Measurements from ENCODE around the gene AHRR. TPM values are rescaled to one million over a fixed set of nuclear protein-coding genes. Genes with fewer than 3 reads are reported as not detected.

AHRR gene
- total and polyA plus RNA-seq, 2 experiments from 2014 or later, result 0.27 to 1.8 TPM

DNA sequence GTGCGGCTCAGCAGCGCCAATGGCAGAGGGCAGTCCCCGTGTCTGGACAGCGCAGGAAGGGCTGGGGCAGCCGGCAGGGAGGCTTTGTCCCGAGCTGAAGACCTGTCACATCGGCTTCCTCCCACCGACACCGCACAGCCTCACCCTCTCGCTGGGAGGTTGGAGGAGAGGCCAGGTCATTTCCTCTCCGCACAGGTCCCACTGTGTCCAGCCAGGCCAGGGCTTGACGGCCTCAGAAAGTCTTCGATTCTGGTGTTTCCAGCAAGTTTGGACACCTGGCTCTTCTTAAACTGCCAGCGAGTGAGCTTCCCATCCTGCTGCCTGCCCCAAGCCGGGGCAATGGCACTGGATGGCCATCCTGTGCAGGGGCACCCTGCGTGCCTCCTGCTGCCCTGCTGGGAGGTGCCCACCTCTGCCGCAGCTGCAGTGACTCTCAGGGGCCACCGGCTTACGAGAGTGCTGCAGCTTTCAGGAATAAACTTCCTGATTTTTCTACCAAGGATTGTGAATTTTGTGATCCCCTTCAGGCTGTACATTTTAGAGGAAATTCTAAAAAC, 33.9 kb downstream of the AHRR start:
- Mint-ChIP-seq H3K36me3 (ENCODE audit: low read depth) (no peaks in the 10 kb centered on the region; the same call in 2 of the 3 replicates), H3K27me3 (ENCODE audit: insufficient read depth, low read depth, poor library complexity) (peaks cover 7% of the 10 kb centered on the region), H3K4me3 (no peak overlapping the region), H3K4me1 (peaks cover under 1% of the 10 kb centered on the region), H3K9me3 (no peaks in the 10 kb centered on the region), H3K27ac (no peak overlapping the region)
- Histone ChIP-seq H3K4me2 (no peak overlapping the region), H3K79me2 (replicated peaks; ENCODE audit: insufficient read depth) (no peaks in the 10 kb centered on the region), H3K27me3 (ENCODE audit: insufficient read depth) (no peaks in the 10 kb centered on the region), H3K4me3 (no peak overlapping the region), H4K20me1 (replicated peaks; ENCODE audit: insufficient read depth) (no peaks in the 10 kb centered on the region), H3F3A (replicated peaks; ENCODE audit: low read depth) (no peaks in the 10 kb centered on the region), H3K36me3 (ENCODE audit: insufficient read depth) (no peaks in the 10 kb centered on the region), H3K9me2 (ENCODE audit: insufficient read depth) (no peaks in the 10 kb centered on the region), H2AFZ (no peak overlapping the region), H3K27ac (ENCODE audit: low read depth) (no peak overlapping the region), H3K4me1 (ENCODE audit: insufficient read depth) (no peaks in the 10 kb centered on the region)
- TF ChIP-seq, protein P1, sequence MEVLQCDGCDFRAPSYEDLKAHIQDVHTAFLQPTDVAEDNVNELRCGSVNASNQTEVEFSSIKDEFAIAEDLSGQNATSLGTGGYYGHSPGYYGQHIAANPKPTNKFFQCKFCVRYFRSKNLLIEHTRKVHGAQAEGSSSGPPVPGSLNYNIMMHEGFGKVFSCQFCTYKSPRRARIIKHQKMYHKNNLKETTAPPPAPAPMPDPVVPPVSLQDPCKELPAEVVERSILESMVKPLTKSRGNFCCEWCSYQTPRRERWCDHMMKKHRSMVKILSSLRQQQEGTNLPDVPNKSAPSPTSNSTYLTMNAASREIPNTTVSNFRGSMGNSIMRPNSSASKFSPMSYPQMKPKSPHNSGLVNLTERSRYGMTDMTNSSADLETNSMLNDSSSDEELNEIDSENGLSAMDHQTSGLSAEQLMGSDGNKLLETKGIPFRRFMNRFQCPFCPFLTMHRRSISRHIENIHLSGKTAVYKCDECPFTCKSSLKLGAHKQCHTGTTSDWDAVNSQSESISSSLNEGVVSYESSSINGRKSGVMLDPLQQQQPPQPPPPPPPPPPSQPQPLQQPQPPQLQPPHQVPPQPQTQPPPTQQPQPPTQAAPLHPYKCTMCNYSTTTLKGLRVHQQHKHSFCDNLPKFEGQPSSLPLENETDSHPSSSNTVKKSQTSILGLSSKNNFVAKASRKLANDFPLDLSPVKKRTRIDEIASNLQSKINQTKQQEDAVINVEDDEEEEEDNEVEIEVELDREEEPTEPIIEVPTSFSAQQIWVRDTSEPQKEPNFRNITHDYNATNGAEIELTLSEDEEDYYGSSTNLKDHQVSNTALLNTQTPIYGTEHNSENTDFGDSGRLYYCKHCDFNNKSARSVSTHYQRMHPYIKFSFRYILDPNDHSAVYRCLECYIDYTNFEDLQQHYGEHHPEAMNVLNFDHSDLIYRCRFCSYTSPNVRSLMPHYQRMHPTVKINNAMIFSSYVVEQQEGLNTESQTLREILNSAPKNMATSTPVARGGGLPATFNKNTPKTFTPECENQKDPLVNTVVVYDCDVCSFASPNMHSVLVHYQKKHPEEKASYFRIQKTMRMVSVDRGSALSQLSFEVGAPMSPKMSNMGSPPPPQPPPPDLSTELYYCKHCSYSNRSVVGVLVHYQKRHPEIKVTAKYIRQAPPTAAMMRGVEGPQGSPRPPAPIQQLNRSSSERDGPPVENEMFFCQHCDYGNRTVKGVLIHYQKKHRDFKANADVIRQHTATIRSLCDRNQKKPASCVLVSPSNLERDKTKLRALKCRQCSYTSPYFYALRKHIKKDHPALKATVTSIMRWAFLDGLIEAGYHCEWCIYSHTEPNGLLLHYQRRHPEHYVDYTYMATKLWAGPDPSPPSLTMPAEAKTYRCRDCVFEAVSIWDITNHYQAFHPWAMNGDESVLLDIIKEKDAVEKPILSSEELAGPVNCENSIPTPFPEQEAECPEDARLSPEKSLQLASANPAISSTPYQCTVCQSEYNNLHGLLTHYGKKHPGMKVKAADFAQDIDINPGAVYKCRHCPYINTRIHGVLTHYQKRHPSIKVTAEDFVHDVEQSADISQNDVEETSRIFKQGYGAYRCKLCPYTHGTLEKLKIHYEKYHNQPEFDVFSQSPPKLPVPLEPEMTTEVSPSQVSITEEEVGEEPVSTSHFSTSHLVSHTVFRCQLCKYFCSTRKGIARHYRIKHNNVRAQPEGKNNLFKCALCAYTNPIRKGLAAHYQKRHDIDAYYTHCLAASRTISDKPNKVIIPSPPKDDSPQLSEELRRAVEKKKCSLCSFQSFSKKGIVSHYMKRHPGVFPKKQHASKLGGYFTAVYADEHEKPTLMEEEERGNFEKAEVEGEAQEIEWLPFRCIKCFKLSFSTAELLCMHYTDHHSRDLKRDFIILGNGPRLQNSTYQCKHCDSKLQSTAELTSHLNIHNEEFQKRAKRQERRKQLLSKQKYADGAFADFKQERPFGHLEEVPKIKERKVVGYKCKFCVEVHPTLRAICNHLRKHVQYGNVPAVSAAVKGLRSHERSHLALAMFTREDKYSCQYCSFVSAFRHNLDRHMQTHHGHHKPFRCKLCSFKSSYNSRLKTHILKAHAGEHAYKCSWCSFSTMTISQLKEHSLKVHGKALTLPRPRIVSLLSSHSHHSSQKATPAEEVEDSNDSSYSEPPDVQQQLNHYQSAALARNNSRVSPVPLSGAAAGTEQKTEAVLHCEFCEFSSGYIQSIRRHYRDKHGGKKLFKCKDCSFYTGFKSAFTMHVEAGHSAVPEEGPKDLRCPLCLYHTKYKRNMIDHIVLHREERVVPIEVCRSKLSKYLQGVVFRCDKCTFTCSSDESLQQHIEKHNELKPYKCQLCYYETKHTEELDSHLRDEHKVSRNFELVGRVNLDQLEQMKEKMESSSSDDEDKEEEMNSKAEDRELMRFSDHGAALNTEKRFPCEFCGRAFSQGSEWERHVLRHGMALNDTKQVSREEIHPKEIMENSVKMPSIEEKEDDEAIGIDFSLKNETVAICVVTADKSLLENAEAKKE (CRISPR knock-in tag; IDR thresholded peaks at IDR 0.05), result no peak
- DNase-seq (ENCODE audit: low spot score) (no peak), ATAC-seq (no peak)

DNA sequence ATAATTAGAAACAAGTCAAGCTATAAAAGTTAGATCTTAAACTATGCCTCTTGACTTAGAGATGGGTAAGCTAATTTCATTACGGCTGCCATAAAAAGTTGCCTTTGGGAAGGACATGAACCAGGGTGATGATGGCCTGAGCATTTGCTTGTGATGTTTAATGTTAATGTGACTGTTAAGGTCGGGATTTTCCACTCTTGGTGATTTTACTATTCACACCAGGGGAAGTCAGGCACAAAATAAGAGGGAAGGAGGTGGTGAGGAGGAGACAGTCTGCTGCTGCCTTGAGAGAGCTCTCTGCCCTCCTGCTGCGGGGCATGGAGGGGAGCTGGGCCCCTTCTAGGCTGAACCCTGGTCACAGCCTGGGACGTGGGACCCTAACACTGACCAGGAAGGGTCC, 34.4 kb downstream of the AHRR start:
- Histone ChIP-seq H3K4me2 (no peak overlapping the region), H3K4me3 (no peak overlapping the region), H3K79me2 (replicated peaks; ENCODE audit: insufficient read depth) (no peaks in the 10 kb centered on the region), H3K36me3 (ENCODE audit: insufficient read depth) (no peaks in the 10 kb centered on the region), H3K27ac (ENCODE audit: low read depth) (no peak overlapping the region), H4K20me1 (replicated peaks; ENCODE audit: insufficient read depth) (no peaks in the 10 kb centered on the region), H3K27me3 (ENCODE audit: insufficient read depth) (no peaks in the 10 kb centered on the region), H3F3A (replicated peaks; ENCODE audit: low read depth) (no peaks in the 10 kb centered on the region), H3K9me2 (ENCODE audit: insufficient read depth) (no peaks in the 10 kb centered on the region), H2AFZ (no peak overlapping the region), H3K4me1 (ENCODE audit: insufficient read depth) (no peaks in the 10 kb centered on the region)
- no peaks in the 10 kb centered on the region; the same call in 2 of the 3 replicates for H3K4me1 Mint-ChIP-seq
- H3K36me3 Mint-ChIP-seq (ENCODE audit: low read depth), result no peaks in the 10 kb centered on the region; the same call in 2 of the 3 replicates
- H3K4me3 Mint-ChIP-seq, result no peak overlapping the region
- ATAC-seq (no peak), DNase-seq (ENCODE audit: low spot score) (no peak)
- peaks cover 10% of the 10 kb centered on the region for H3K27me3 Mint-ChIP-seq (ENCODE audit: insufficient read depth, low read depth, poor library complexity)
- H3K9me3 Mint-ChIP-seq, result no peaks in the 10 kb centered on the region
- H3K27ac Mint-ChIP-seq, result no peak overlapping the region
- TF ChIP-seq ZNF331 (CRISPR knock-in tag; IDR thresholded peaks at IDR 0.05; ENCODE audit: low read depth) (no peak), POLR2AphosphoS5 (IDR thresholded peaks at IDR 0.05; ENCODE audit: low read depth) (no peak), STAT1 (IDR thresholded peaks at IDR 0.05; ENCODE audit: unreplicated experiment) (no peak)
- TF ChIP-seq, protein P2, sequence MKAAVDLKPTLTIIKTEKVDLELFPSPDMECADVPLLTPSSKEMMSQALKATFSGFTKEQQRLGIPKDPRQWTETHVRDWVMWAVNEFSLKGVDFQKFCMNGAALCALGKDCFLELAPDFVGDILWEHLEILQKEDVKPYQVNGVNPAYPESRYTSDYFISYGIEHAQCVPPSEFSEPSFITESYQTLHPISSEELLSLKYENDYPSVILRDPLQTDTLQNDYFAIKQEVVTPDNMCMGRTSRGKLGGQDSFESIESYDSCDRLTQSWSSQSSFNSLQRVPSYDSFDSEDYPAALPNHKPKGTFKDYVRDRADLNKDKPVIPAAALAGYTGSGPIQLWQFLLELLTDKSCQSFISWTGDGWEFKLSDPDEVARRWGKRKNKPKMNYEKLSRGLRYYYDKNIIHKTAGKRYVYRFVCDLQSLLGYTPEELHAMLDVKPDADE (IDR thresholded peaks at IDR 0.05), result no peak
- TF ChIP-seq, protein P3, sequence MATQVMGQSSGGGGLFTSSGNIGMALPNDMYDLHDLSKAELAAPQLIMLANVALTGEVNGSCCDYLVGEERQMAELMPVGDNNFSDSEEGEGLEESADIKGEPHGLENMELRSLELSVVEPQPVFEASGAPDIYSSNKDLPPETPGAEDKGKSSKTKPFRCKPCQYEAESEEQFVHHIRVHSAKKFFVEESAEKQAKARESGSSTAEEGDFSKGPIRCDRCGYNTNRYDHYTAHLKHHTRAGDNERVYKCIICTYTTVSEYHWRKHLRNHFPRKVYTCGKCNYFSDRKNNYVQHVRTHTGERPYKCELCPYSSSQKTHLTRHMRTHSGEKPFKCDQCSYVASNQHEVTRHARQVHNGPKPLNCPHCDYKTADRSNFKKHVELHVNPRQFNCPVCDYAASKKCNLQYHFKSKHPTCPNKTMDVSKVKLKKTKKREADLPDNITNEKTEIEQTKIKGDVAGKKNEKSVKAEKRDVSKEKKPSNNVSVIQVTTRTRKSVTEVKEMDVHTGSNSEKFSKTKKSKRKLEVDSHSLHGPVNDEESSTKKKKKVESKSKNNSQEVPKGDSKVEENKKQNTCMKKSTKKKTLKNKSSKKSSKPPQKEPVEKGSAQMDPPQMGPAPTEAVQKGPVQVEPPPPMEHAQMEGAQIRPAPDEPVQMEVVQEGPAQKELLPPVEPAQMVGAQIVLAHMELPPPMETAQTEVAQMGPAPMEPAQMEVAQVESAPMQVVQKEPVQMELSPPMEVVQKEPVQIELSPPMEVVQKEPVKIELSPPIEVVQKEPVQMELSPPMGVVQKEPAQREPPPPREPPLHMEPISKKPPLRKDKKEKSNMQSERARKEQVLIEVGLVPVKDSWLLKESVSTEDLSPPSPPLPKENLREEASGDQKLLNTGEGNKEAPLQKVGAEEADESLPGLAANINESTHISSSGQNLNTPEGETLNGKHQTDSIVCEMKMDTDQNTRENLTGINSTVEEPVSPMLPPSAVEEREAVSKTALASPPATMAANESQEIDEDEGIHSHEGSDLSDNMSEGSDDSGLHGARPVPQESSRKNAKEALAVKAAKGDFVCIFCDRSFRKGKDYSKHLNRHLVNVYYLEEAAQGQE (IDR thresholded peaks at IDR 0.05; ENCODE audit: unreplicated experiment), result no peak
